HG03457 (cell line): ENCODE results near the gene SLCO3A1.

ENCODE experiments used
- ATAC-seq: cut with Tn5 transposase; IDR thresholded peaks from one replicate; pipeline ENCODE4 v1.9.1; 2021; ENCODE audit warnings: moderate number of reproducible peaks; ENCODE audit not compliant: unreplicated experiment

The SLCO3A1 gene

GRCh38 chr15:92083190-92083589 is 229.7 kb downstream of the SLCO3A1 start:
- ATAC-seq = no peak

- ATAC-seq = no peak
These were observed 233.7 kb downstream of the SLCO3A1 start for GRCh38 chr15:92087211-92087610.

DNA sequence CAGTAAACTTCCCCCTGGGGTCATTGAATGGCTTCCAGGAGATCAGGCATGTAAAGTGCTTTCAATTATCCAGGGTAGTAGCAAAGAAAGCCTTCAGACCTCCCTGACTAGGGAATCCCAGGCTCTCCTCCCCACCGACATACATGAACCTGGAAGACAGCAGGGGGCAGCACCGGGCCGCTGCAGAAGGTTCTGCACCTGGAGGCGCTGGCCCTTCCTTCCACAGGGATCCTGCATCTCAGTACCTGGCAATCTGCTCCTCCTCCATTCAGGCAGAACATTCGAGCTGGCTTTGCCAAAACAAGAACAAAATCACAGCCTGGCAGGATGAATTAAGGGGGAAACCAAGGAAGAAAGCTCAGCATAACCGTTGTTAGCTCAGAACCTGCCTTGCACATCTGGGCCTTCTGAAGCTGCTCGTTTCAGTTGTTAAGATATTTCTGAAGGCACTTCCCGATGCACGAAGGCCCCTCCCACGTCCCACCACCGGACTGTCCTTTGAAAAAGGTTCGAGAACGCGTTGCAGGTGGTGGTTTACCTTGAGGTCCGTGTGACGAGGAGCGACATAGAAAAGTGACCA is 237.7 kb downstream of the SLCO3A1 start:
- no peak for ATAC-seq

GRCh38 chr15:92092289-92093105 is 239.0 kb downstream of the SLCO3A1 start:
- no peak for ATAC-seq

DNA sequence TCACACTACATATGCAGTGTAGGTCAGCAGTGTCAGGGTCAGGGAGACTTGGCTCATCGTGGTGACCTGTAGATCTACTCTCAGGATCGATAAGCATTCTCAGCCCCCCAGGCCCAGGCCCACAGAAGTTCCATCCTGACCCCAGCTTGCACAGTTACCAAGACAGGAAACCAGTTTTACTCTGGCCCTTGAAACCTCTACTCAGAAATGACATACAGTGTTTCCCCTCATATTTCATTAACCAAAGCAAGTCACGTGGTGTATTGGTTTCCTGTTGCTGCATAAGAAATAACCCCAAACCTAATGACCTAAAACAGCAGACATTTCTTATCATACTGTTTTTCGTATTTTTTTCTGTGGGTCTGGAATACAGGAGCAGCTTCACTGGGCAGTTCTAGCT is 242.2 kb downstream of the SLCO3A1 start:
- ATAC-seq = peak; percentile 72

DNA sequence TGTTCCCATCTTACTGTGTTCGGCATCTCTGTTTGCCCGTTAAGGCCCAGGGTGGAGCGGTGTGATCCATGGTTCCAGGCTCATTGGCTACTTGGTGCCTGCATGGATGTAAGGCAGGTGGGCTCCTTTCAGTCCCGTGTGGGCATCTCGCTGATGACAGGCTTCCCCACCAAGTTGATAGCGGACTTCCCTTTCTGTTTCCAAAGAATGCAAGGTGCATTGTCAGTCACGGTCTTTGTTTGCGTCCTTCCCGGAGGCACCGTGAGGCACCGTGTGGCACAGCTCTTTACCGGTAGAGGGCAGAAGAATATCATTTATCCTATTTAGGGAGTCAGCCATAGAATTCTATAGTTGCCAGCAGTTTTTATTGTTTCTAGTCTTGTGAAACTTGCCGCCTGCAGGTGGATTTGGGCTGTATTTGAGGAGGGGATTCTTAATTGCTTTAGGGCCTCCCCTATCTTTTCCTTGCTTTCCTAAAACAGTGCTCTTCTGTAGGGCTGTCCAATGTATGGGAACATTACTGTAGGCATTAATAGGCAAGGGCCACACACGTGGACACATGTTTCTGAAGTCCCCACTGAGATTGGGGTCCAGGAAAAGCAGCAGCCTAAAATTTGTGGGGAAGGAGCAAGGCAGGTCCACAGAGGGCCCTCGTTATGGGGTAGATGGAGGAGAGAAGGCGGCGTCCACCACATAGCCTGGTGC is 244.1 kb downstream of the SLCO3A1 start:
- ATAC-seq = peak; percentile 49

- no peak for ATAC-seq
These were observed 245.4 kb downstream of the SLCO3A1 start for GRCh38 chr15:92098869-92099268.

DNA sequence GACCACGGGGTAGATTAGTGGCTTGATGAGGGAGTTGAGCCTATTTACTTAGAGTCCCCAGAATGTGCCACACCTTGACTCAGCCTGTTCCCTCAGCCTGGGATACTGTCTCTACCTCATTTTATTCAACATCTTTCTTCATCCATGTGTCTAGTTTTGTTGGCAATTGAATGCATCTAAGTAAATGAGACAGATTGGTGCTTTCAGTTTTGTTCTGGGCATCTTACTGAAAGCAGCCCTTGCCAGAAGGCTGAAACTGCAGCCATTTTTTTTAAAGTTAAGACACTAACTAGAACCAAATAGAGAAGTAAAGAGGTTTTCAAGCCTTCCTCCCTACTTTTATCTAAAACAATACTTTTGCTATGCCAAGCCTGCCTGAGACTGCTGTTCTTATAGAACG is 246.8 kb downstream of the SLCO3A1 start:
- no peak for ATAC-seq

DNA sequence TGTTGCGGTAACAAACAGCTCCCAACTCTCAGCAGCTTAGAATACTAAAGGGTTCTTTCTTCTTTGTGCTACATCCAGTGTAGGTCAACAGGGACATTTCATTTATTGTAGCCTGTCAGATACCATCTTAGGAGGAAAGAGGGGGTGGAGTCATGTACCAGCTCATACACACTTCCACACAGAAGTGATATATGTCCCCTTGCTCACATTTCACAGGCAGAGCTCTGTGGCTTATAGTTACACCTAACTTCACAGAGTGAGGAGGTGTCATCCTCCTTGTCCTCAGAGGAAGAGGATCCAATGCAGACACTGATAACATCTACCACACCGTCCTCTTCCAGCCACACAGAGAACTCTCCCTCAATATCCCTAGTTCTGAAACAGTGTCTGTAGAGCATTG is 247.2 kb downstream of the SLCO3A1 start:
- ATAC-seq = no peak

DNA sequence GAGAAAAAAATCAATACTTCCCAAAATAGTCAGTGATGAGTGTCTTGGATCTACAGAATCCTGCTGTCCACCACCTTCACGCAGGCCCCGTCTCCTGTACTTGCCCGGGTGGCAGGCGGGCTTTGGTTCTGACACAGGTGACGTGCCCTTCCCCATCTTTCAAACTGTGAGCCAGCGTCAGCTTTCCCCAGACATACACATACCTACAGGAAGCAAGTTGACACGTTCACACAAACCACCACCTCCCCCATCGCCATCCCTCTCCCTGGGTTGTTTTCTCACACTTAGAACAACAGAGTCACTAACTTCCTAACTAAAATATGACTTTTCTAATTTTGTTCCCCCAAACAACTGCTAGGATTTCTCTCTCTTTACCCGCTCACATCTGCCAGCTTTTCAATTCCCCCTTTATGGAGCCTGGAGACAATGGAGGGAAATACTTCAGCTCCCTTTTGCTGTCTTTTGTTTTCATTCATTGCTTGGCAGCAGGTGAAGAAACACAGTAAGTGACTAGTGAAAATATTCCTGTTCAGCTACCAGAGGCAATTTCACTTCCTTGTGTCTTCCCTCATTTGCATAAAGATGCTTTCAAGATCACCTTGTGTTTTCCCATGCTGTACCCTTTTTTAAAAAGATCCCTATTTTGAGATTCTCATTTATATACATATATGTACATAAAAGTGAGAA is 248.3 kb downstream of the SLCO3A1 start:
- no peak for ATAC-seq

DNA sequence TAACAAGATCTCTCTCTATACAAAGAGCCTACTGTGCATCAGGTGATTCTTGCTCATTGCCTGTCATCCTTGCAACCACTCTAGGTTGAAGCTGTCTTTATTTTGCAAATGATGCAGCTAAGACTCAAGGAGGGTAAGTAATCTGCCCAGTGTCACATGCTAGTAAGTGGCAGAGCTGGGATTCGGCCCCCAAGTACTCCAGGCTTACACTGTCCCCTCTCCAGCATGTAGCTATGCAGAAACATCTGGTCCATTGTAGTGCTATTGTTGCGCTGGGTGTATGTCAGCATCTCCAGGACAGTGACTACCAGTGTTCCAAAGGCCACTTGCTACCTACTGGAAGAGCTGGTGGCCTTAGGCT is 248.9 kb downstream of the SLCO3A1 start:
- no peak for ATAC-seq

- ATAC-seq = no peak
These were observed 250.6 kb downstream of the SLCO3A1 start for GRCh38 chr15:92104072-92104471.

- no peak for ATAC-seq
These were observed 252.1 kb downstream of the SLCO3A1 start for GRCh38 chr15:92105611-92106010.

GRCh38 chr15:92107510-92107909 is 254.0 kb downstream of the SLCO3A1 start:
- ATAC-seq = no peak

- no peak for ATAC-seq
These were observed 255.8 kb downstream of the SLCO3A1 start for GRCh38 chr15:92109191-92109873.

- ATAC-seq = no peak
These were observed 257.8 kb downstream of the SLCO3A1 start for GRCh38 chr15:92111291-92111690.

GRCh38 chr15:92111751-92112150 is 258.2 kb downstream of the SLCO3A1 start:
- no peak for ATAC-seq

DNA sequence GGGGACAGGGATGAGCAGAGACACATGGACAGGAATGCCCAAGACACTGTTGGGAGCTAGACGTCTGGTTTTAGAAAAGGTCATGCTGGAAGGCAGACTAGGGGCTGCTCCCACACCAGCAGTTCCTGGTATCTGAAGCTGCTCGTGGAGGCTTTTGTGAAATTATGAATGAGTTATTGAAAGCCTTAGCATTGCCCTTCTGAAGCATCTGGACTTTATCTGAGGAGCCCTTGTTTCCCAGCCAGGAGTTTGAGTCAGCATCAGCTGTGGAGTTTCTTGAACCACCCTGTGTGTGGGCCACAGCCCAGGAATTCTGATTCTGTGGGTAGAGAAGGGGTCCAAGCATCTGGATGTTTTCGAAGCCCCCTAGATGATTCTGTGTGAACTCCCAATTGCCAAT is 258.7 kb downstream of the SLCO3A1 start:
- no peak for ATAC-seq

GRCh38 chr15:92112711-92113110 is 259.2 kb downstream of the SLCO3A1 start:
- no peak for ATAC-seq

DNA sequence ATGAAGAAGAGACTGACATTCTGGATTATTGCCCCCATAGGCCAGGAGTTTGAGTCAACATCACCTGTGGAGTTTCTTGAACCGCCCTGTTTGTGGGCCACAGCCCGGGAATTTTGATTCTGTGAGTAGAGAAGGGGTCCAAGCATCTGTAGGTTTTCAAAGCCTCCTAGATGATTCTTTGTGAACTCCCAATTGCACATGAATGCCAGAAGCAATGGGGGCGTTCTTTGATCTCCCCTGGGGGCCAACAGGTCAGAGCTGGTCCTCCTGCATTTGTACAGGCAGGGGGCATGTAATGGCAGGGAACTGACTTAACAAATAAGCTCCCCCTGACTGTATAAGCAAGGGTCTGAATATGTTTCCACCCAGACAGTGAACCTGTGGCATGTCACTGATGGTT is 260.3 kb downstream of the SLCO3A1 start:
- ATAC-seq = no peak

- ATAC-seq = no peak
These were observed 262.3 kb downstream of the SLCO3A1 start for GRCh38 chr15:92115834-92116233.
